Measurements from ENCODE around the gene COBL.

DNA sequence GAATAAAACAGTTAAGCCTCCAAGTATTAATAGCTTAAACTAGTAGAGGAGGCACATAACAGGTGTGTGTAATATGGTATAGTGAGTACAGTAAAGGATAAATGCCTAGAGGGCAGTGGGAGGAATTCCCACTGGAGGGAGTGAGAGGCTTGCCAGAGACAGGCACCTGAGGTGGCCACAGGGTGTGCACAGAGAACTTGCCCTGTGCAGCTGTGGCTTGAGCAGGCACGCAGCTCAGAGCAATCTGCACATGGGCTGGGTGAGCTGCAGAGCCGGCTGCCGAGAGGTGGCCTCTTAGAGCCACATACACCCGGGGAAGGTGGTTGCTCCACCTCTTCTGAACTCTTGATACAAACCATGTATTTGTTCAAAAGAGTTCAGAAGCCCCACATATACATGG, 237.1 kb downstream of the COBL start:
- TF ChIP-seq FOS (IDR thresholded peaks at IDR 0.05; ENCODE audit: borderline replicate concordance, insufficient read depth, low read length) (no peak), POLR2AphosphoS5 (IDR thresholded peaks at IDR 0.05; ENCODE audit: insufficient read depth, low read depth, low read length) (no peak), EZH2 (IDR thresholded peaks at IDR 0.05; ENCODE audit: borderline replicate concordance, low read depth, low read length, severe bottlenecking) (no peak), POLR2A (IDR thresholded peaks at IDR 0.05; ENCODE audit: low read depth, low read length) (no peak), JUN (IDR thresholded peaks at IDR 0.05; ENCODE audit: borderline replicate concordance, insufficient read depth, insufficient read length, low read depth) (no peak), MYC (IDR thresholded peaks at IDR 0.05; ENCODE audit: low read depth, low read length) (no peak)
- TF ChIP-seq, protein P1, sequence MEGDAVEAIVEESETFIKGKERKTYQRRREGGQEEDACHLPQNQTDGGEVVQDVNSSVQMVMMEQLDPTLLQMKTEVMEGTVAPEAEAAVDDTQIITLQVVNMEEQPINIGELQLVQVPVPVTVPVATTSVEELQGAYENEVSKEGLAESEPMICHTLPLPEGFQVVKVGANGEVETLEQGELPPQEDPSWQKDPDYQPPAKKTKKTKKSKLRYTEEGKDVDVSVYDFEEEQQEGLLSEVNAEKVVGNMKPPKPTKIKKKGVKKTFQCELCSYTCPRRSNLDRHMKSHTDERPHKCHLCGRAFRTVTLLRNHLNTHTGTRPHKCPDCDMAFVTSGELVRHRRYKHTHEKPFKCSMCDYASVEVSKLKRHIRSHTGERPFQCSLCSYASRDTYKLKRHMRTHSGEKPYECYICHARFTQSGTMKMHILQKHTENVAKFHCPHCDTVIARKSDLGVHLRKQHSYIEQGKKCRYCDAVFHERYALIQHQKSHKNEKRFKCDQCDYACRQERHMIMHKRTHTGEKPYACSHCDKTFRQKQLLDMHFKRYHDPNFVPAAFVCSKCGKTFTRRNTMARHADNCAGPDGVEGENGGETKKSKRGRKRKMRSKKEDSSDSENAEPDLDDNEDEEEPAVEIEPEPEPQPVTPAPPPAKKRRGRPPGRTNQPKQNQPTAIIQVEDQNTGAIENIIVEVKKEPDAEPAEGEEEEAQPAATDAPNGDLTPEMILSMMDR (IDR thresholded peaks at IDR 0.05; ENCODE audit: extremely low read depth in 1 of 2, insufficient read depth in 1 of 2, low read depth in 1 of 2, low read length in 2 of 2): no peak
- TF ChIP-seq, protein P2, sequence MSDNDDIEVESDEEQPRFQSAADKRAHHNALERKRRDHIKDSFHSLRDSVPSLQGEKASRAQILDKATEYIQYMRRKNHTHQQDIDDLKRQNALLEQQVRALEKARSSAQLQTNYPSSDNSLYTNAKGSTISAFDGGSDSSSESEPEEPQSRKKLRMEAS (IDR thresholded peaks at IDR 0.05; ENCODE audit: insufficient read depth, insufficient read length): no peak
